ENCODE data around the gene GCLM. TPM values are rescaled to one million over a fixed set of nuclear protein-coding genes. Genes with fewer than 3 reads are reported as not detected.

GCLM gene
- total RNA-seq, 2 donors from 2014 or later: 17.7 to 19.4 TPM

- Histone ChIP-seq H3K4me3 (no peak overlapping the region), H3K36me3 (no peaks in the 10 kb centered on the region), H3K27ac (no peak overlapping the region), H3K4me1 (no peaks in the 10 kb centered on the region), H3K9me3 (no peaks in the 10 kb centered on the region), H3K9ac (ENCODE audit: low read depth in 2 of 2, low read length in 2 of 2) (peak overlapping the region in 1 of 2 donors; percentile 61), H3K27me3 (no peaks in the 10 kb centered on the region)
- intact Hi-C loops (cut with DNase I): no loop called here
- DNase-seq: no peak
- no peak for TF ChIP-seq CTCF (IDR thresholded peaks at IDR 0.05)
Measured at GRCh38 chr1:93910305-93910704, 1.1 kb upstream of the GCLM start.

GRCh38 chr1:93908394-93909145 lies 660 bp downstream of the GCLM start:
- peak overlapping the region; percentile 86 for H3K27ac ChIP-seq
- H3K27me3 ChIP-seq: no peaks in the 10 kb centered on the region
- no peaks in the 10 kb centered on the region for H3K4me1 ChIP-seq
- no peak for TF ChIP-seq CTCF (IDR thresholded peaks at IDR 0.05)
- H3K9me3 ChIP-seq: no peaks in the 10 kb centered on the region
- peak overlapping the region; percentile 79 for H3K4me3 ChIP-seq
- DNase-seq: peak; percentile 63
- intact Hi-C loops (cut with DNase I): no loop called here
- H3K36me3 ChIP-seq: no peaks in the 10 kb centered on the region
- peak overlapping the region; percentile 83 to 96 for H3K9ac ChIP-seq (ENCODE audit: low read depth in 2 of 2, low read length in 2 of 2)

- Histone ChIP-seq H3K9ac (ENCODE audit: low read depth in 2 of 2, low read length in 2 of 2) (peak overlapping the region in 1 of 2 donors; percentile 9), H3K4me1 (no peaks in the 10 kb centered on the region), H3K27ac (no peak overlapping the region), H3K36me3 (no peaks in the 10 kb centered on the region), H3K27me3 (no peaks in the 10 kb centered on the region), H3K9me3 (no peaks in the 10 kb centered on the region), H3K4me3 (no peak overlapping the region)
- intact Hi-C loops (cut with DNase I): no loop called here
- no peak for DNase-seq
- no peak for TF ChIP-seq CTCF (IDR thresholded peaks at IDR 0.05)
Measured at GRCh38 chr1:93907718-93908117, 1.5 kb downstream of the GCLM start.

GRCh38 chr1:93906480-93906879 lies 2.8 kb downstream of the GCLM start:
- intact Hi-C loops (cut with DNase I): no loop called here
- H3K27ac ChIP-seq: no peak overlapping the region

GRCh38 chr1:93905734-93906133 lies 3.5 kb downstream of the GCLM start:
- TF ChIP-seq CTCF (IDR thresholded peaks at IDR 0.05): no peak
- H3K9ac ChIP-seq (ENCODE audit: low read depth in 2 of 2, low read length in 2 of 2): no peak overlapping the region
- no peaks in the 10 kb centered on the region for H3K9me3 ChIP-seq
- DNase-seq: no peak
- no peaks in the 10 kb centered on the region for H3K4me1 ChIP-seq
- no peak overlapping the region for H3K27ac ChIP-seq
- no peaks in the 10 kb centered on the region for H3K27me3 ChIP-seq
- no peak overlapping the region for H3K4me3 ChIP-seq
- intact Hi-C loops (cut with DNase I): no loop called here
- no peaks in the 10 kb centered on the region for H3K36me3 ChIP-seq

More at GRCh38 chr1:93906480-93906879, 2.8 kb downstream of the GCLM start:
- H3K27me3 ChIP-seq: no peaks in the 10 kb centered on the region
- no peak for DNase-seq
- H3K9ac ChIP-seq (ENCODE audit: low read depth in 2 of 2, low read length in 2 of 2): no peak overlapping the region
- no peaks in the 10 kb centered on the region for H3K4me1 ChIP-seq
- H3K36me3 ChIP-seq: no peaks in the 10 kb centered on the region
- no peak overlapping the region for H3K4me3 ChIP-seq
- no peak for TF ChIP-seq CTCF (IDR thresholded peaks at IDR 0.05)
- H3K9me3 ChIP-seq: no peaks in the 10 kb centered on the region
